ENCODE measurements around the gene RHD.
"Not testable (repeated sequence)": the region's sequence is repeated elsewhere in the genome, so short reads cannot be mapped to it uniquely, and the experiment has no call there.

Gene RHD

DNA sequence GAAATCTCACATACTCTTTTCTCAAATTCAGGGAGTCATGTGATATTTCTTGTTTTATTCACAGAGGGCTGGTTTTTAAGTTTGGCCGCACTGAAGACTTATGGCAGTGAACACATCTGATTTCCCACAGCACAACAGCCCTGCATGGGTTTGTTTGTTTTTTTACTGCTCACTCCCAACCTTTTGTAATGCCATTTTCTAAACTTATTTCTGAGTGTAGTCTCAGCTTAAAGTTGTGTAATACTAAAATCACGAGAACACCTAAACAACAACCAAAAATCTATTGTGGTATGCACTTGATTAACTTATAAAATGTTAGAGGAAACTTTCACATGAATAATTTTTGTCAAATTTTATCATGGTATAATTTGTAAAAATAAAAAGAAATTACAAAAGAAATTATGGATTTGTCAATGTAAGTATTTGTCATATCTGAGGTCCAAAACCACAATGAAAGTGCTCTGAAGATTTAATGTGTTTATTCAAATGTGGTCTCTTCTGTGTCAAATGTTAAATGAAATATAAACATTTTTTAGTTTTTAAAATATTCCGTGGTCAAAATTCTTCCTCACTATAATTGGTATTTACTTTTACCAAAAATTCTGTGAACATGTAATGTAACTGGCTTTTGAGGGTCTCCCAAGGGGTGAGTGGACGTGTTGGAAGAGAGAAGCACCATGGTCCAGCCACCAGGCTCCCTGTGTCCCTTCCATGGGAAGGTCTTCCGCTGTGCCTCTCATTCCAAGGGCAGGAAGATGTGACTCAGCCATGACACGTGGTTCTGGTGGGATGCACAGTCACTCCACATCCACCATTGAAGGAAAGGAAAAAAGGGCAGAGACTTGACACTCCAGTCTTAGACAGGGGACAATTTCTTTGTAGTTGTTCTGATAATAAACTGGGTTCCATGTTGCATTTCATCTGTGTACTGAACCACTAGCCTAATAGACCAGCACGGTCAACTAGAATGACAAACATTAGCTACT is 88.6 kb downstream of the RHD start:
- no peak for DNase-seq

DNA sequence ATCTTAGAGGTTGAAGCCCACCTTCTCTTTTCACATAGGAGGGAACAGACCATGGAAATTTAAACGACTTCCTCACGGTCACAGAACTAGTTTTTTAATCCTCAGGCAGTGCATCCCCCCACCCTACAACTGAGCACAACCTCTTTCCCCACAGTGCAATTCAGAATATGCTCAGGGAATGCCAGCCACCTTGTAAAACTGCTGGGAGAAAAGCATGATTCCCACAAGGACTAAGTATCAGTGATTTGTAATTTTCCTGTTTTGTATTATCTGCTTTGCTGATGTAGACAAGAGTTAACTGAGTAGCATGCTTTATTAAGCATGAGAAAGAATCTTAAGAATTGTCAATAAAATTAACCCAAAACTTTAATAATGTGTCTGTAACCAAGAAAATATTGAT is 89.6 kb downstream of the RHD start:
- no peak for DNase-seq

DNA sequence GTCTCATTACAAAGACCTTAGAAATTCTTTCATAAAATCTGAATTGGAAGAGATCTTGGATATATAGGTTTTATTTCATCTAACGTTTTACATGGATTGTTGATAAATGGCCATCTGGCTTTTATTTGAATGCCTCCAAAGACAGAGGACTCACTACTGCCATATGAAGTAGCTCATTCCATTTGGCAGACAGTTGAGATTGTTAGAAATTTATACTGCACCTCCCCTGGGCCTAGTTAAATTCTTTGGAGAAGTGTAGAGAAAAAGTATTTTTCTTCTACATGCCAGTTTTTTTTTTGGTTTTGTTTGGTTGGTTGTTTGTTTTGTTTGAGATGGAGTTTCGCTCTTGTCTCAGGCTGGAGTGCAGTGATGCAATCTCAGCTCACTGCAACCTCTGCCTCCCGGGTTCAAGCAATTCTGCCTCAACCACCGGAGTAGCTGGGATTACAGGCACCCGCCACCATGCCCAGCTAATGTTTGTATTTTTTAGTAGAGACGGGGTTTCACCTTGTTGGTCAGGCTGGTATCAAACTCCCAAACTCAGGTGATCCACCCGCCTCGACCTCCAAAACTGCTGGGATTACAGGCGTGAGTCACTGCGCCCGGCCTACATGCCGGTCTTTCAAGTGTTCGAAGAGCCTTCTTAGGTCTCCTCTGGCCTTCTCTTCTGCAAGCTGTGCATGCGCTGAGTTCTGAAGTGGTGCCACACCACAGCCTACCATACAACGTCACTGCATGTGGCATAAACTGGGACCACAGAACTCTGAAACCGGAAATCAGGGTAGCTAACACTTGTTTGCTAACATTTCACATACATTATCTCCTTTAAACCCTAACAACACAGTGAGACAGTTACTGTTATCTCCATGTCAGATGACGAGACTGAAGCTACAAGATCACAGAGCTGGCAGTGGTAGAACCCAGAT is 90.6 kb downstream of the RHD start:
- DNase-seq, result not testable (repeated sequence)

DNA sequence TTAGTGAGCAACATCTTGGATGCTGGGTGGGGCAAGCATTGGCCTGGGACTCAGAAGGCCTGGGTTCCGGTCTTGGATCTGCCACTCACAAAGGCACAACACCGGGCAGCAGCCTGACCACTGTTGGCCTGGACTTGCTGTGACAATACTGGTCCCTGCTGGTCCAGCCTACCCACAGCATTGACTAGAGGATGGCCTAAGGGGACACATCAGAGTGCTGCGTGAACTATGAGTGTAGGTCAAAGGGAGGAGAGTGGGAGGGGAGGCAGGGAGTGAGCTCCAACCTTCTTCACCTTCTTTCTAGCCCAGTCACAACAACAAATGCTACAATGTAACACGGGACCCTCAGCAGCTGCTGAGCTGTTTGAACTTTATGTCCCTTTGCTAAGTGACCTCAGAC is 96.9 kb downstream of the RHD start:
- DNase-seq, result no peak

DNA sequence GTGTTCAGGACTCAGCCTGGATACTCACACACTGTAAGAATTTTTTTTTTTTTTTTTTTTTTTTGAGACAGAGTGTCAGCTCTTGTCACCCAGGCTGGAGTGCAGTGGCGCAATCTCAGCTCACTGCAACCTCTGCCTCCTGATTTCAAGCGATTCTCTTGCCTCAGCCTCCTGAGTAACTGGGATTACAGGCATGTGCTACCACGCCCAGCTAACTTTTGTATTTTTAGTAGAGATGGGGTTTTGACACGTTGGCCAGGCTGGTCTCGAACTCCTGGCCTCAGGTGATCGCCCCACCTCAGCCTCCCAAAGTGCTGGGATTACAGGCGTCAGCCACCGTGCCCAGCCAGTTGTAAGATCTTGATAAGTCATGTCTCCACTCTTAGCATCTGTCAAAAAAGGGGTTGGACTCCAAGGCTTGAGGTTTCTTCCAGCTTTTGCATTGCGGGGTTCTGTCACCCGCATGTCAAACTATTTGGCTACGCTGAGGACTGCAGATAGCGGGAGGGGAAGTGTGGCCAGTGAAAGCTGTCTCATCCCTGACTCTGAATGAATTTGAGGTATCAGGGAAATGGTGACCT is 97.5 kb downstream of the RHD start:
- not testable (repeated sequence) for DNase-seq

DNA sequence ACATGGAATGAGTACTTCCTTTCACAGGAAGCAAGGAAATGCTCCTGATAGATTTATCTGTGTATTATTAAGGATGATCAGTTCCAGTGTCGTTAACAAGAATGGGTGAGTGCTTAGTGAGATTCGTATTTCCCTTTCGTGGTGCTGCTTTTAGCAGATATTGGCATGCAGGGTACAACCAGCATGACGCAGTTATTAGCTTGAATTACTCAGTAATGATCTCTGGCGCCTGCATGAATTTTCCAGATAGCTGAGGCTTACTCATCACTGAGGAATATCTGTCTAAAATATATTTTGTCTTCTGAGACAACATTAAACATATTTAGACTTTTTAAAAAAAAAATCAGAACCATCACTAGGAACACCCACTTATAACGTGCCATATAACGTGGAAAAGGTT is 99.4 kb downstream of the RHD start:
- DNase-seq, result not testable (repeated sequence)

DNA sequence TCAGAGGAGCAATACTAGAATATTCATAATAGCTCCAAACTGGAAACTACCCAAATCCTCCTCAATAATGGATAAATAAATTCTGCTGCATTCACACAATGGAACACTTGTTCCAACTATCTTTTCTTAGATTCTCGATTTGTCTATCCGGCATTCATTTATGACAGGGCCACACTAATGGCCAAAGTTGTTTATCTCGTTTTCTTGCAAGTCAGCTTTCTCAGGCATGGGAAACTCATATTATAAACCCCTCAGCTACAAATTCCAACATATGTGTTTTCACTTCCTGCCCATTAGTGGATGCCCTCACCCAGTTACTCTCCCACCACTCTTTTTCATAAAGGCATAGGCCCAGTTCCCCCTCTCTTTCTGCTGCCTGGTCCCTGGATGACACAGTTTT is 106.1 kb downstream of the RHD start:
- not testable (repeated sequence) for DNase-seq
